Left kidney (tissue), 2 donors: ENCODE results near the gene COL4A1. TPM values are rescaled to one million over a fixed set of nuclear protein-coding genes. Genes with fewer than 3 reads are reported as not detected.

Source experiments
- DNase-seq: peaks from one replicate; pipeline ENCODE4 v3.0.0-alpha.2; 2013
- polyA plus RNA-seq: library from polyadenylated mRNA; unstranded; fragments of 120-200 nt; gene quantifications from one replicate; pipeline ENCODE4 v1.2.1, GENCODE V29; 2013; ENCODE audit not compliant: insufficient read length

Gene COL4A1
- polyA plus RNA-seq, 1 donor = 531 TPM

- no peak for DNase-seq
These were observed 170.0 kb downstream of the COL4A1 start for GRCh38 chr13:110136660-110137585.

GRCh38 chr13:110135977-110136597 lies 170.9 kb downstream of the COL4A1 start:
- no peak for DNase-seq

GRCh38 chr13:110134801-110135200 lies 172.2 kb downstream of the COL4A1 start:
- DNase-seq = peak; percentile 42

GRCh38 chr13:110133425-110134235 lies 173.3 kb downstream of the COL4A1 start:
- no peak for DNase-seq

- DNase-seq = no peak
These were observed 174.6 kb downstream of the COL4A1 start for GRCh38 chr13:110132225-110132982.

- DNase-seq = no peak
These were observed 175.5 kb downstream of the COL4A1 start for GRCh38 chr13:110131424-110131823.

DNA sequence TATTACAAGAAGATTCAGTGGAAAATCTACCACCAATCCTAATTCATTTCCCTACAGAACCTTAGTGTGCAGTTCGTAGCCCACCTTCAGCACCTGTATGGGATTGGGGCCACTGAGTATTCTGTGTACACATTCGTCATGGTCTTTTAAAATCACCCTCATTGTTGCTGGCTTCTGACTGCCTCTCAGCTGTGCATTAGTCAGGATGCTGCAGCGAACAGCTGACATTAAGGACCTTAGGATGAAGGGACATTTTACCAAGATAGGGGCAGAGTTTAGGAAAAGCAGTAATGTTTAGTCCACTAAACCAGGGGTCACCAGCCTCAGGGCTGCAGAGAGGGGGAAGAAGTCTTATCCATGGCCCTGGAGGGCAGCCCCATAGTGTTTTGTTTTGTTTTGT lies 176.5 kb downstream of the COL4A1 start:
- no peak for DNase-seq

GRCh38 chr13:110129539-110130186 lies 177.3 kb downstream of the COL4A1 start:
- no peak for DNase-seq

- DNase-seq = no peak
These were observed 177.9 kb downstream of the COL4A1 start for GRCh38 chr13:110129076-110129475.

- DNase-seq = no peak
These were observed 178.4 kb downstream of the COL4A1 start for GRCh38 chr13:110128546-110128945.

DNA sequence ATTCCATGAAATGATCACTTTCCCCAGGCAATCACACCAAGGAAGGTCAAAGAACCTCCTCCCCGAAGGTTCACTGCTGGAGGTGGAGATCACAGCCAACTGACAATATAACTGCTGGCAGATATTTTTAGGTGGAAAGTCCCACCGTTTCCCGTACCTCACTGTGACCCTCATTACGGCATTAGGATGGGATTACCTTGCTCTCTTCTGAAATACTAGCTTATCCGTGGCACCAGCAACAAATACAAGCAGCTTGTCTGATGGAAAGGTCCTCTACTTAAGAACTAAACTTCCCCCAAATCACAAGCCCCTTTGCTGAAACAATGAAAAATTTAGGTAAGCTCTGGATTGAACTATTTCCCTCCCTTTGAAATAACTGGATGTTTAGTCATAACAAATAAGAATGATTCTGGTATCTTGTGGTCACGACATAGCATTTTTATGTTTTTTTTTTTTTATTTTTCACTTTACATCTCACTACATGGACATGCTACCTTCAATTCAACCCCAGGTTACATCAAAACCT lies 178.9 kb downstream of the COL4A1 start:
- DNase-seq = no peak

GRCh38 chr13:110126391-110126961 lies 180.5 kb downstream of the COL4A1 start:
- no peak for DNase-seq

- DNase-seq = no peak
These were observed 181.2 kb downstream of the COL4A1 start for GRCh38 chr13:110125613-110126272.

- no peak for DNase-seq
These were observed 181.8 kb downstream of the COL4A1 start for GRCh38 chr13:110125157-110125556.

GRCh38 chr13:110124201-110124940 lies 182.6 kb downstream of the COL4A1 start:
- no peak for DNase-seq

GRCh38 chr13:110123041-110123809 lies 183.7 kb downstream of the COL4A1 start:
- DNase-seq = no peak

DNA sequence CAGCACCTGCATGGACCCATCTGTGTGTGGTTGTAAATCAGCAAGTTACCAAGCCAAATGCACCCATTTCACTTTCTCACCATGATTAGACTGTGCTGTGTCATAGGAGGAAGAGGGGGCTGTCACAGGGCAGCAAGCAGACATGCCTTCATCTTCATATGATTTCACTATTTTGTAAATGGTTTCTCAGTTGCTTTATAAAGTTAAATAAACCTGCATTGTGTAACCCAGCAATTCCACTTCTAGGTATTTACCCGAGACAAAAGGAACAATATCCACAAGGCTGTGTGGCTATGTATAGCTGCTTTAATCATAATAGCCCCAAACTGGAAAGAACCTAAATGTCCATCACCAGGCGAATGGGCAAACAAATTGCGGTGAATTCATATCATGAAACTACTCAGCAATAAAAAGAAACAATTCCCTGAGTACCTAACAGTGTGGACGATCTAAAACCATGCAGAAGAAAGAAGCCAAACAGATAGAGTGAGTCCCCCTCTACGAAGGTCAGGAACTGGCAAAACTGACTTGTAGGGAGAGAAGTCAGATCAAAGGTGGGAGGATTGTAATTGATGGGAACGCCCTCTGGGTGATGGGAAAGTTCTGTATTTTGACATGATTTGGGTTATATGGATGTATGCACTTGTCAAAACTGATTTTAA lies 185.4 kb downstream of the COL4A1 start:
- DNase-seq = no peak
